Measurements from ENCODE around the gene GZF1.

Gene GZF1

GRCh38 chr20:23415555-23415954 lies 53.6 kb downstream of the GZF1 start:
- Histone ChIP-seq H3K9me3 (ENCODE audit: control insufficient read depth, insufficient read depth, low read length) (no peaks in the 10 kb centered on the region), H3K36me3 (ENCODE audit: insufficient read depth, low read length) (no peaks in the 10 kb centered on the region), H3K9ac (ENCODE audit: low read depth, low read length) (no peak overlapping the region), H3K4me1 (ENCODE audit: insufficient read depth, low read length) (no peaks in the 10 kb centered on the region)

GRCh38 chr20:23415959-23416583 lies 54.1 kb downstream of the GZF1 start:
- Histone ChIP-seq H3K9me3 (ENCODE audit: control insufficient read depth, insufficient read depth, low read length) (no peaks in the 10 kb centered on the region), H3K36me3 (ENCODE audit: insufficient read depth, low read length) (no peaks in the 10 kb centered on the region), H3K9ac (ENCODE audit: low read depth, low read length) (no peak overlapping the region), H3K4me1 (ENCODE audit: insufficient read depth, low read length) (no peaks in the 10 kb centered on the region)

- Histone ChIP-seq H3K9me3 (ENCODE audit: control insufficient read depth, insufficient read depth, low read length) (no peaks in the 10 kb centered on the region), H3K9ac (ENCODE audit: low read depth, low read length) (no peak overlapping the region), H3K36me3 (ENCODE audit: insufficient read depth, low read length) (no peaks in the 10 kb centered on the region), H3K4me1 (ENCODE audit: insufficient read depth, low read length) (no peaks in the 10 kb centered on the region)
Measured at GRCh38 chr20:23417861-23418260, 55.9 kb downstream of the GZF1 start.

- peak overlapping the region; percentile 82; the same call in 1 of the 2 replicates for H3K9ac ChIP-seq (ENCODE audit: low read depth, low read length)
- no peaks in the 10 kb centered on the region for H3K4me1 ChIP-seq (ENCODE audit: insufficient read depth, low read length)
- no peaks in the 10 kb centered on the region for H3K36me3 ChIP-seq (ENCODE audit: insufficient read depth, low read length)
- no peaks in the 10 kb centered on the region for H3K9me3 ChIP-seq (ENCODE audit: control insufficient read depth, insufficient read depth, low read length)
Measured at GRCh38 chr20:23419657-23419994, 57.6 kb downstream of the GZF1 start.

- Histone ChIP-seq H3K9me3 (ENCODE audit: control insufficient read depth, insufficient read depth, low read length) (no peaks in the 10 kb centered on the region), H3K9ac (ENCODE audit: low read depth, low read length) (peak overlapping the region; percentile 82), H3K4me1 (ENCODE audit: insufficient read depth, low read length) (no peaks in the 10 kb centered on the region), H3K36me3 (ENCODE audit: insufficient read depth, low read length) (no peaks in the 10 kb centered on the region)
Measured at GRCh38 chr20:23419995-23420901, 58.3 kb downstream of the GZF1 start.

GRCh38 chr20:23420943-23421931 lies 59.3 kb downstream of the GZF1 start, which contains the start of gene NAPB:
NAPB (minus strand) TSS chr20:23421488; CDS start chr20:23421402, 86 bp downstream.
- peak within 1 kb of the TSS; percentile 82 for H3K9ac ChIP-seq (ENCODE audit: low read depth, low read length)
- no peaks in the 10 kb centered on the region for H3K4me1 ChIP-seq (ENCODE audit: insufficient read depth, low read length)
- no peaks in the 10 kb centered on the region for H3K9me3 ChIP-seq (ENCODE audit: control insufficient read depth, insufficient read depth, low read length)
- H3K36me3 ChIP-seq (ENCODE audit: insufficient read depth, low read length): no peaks in the 10 kb centered on the region

All from ES-I3 (cell line).